Measurements from ENCODE around the gene DCST2.

DCST2 gene

GRCh38 chr1:155016231-155016831 lies 17.2 kb downstream of the DCST2 start:
- no peaks in the 10 kb centered on the region for H3K9me3 ChIP-seq (ENCODE audit: control insufficient read depth, low read length)
- no peak for DNase-seq
- peaks cover 69% of the 10 kb centered on the region for H3K4me1 ChIP-seq (ENCODE audit: control insufficient read depth, insufficient read depth, low read length, poor library complexity, severe bottlenecking)

GRCh38 chr1:155015527-155016230 lies 17.9 kb downstream of the DCST2 start:
- peak overlapping the region; percentile 77 for H3K27ac ChIP-seq (ENCODE audit: insufficient read depth, low read length, poor library complexity, severe bottlenecking)
- peaks cover 31% of the 10 kb centered on the region for H3K36me3 ChIP-seq (ENCODE audit: control insufficient read depth, insufficient read depth, low read length)

More at GRCh38 chr1:155016231-155016831, 17.2 kb downstream of the DCST2 start:
- Histone ChIP-seq H3K27ac (ENCODE audit: insufficient read depth, low read length, poor library complexity, severe bottlenecking) (peak overlapping the region; percentile 77), H3K36me3 (ENCODE audit: control insufficient read depth, insufficient read depth, low read length) (peaks cover 31% of the 10 kb centered on the region), H3K4me3 (ENCODE audit: insufficient read depth, low read depth, low read length, poor library complexity, severe bottlenecking) (peak overlapping the region; percentile 37), H3K27me3 (replicated peaks; ENCODE audit: control insufficient read depth, insufficient read depth, low read length, poor library complexity, severe bottlenecking) (no peaks in the 10 kb centered on the region)

GRCh38 chr1:155014709-155015508 lies 18.7 kb downstream of the DCST2 start:
- no peak overlapping the region for H3K4me3 ChIP-seq (ENCODE audit: insufficient read depth, low read depth, low read length, poor library complexity, severe bottlenecking)
- no peaks in the 10 kb centered on the region for H3K9me3 ChIP-seq (ENCODE audit: control insufficient read depth, low read length)
- no peak for DNase-seq
- peaks cover 82% of the 10 kb centered on the region for H3K4me1 ChIP-seq (ENCODE audit: control insufficient read depth, insufficient read depth, low read length, poor library complexity, severe bottlenecking)
- H3K36me3 ChIP-seq (ENCODE audit: control insufficient read depth, insufficient read depth, low read length) = peaks cover 31% of the 10 kb centered on the region
- H3K27me3 ChIP-seq (replicated peaks; ENCODE audit: control insufficient read depth, insufficient read depth, low read length, poor library complexity, severe bottlenecking) = no peaks in the 10 kb centered on the region
- peak overlapping the region; percentile 77 for H3K27ac ChIP-seq (ENCODE audit: insufficient read depth, low read length, poor library complexity, severe bottlenecking)

More at GRCh38 chr1:155015527-155016230, 17.9 kb downstream of the DCST2 start:
- no peak for DNase-seq
- Histone ChIP-seq H3K27me3 (replicated peaks; ENCODE audit: control insufficient read depth, insufficient read depth, low read length, poor library complexity, severe bottlenecking) (no peaks in the 10 kb centered on the region), H3K4me3 (ENCODE audit: insufficient read depth, low read depth, low read length, poor library complexity, severe bottlenecking) (peak overlapping the region; percentile 7), H3K9me3 (ENCODE audit: control insufficient read depth, low read length) (no peaks in the 10 kb centered on the region), H3K4me1 (ENCODE audit: control insufficient read depth, insufficient read depth, low read length, poor library complexity, severe bottlenecking) (peaks cover 76% of the 10 kb centered on the region)

GRCh38 chr1:155013632-155014031 lies 19.9 kb downstream of the DCST2 start:
- no peaks in the 10 kb centered on the region for H3K27me3 ChIP-seq (replicated peaks; ENCODE audit: control insufficient read depth, insufficient read depth, low read length, poor library complexity, severe bottlenecking)
- H3K27ac ChIP-seq (ENCODE audit: insufficient read depth, low read length, poor library complexity, severe bottlenecking) = peak overlapping the region; percentile 77
- DNase-seq = peak in 2 of 3 donors; percentile 39 to 46
- peak overlapping the region; percentile 56 for H3K4me3 ChIP-seq (ENCODE audit: insufficient read depth, low read depth, low read length, poor library complexity, severe bottlenecking)
- H3K9me3 ChIP-seq (ENCODE audit: control insufficient read depth, low read length) = no peaks in the 10 kb centered on the region
- H3K4me1 ChIP-seq (ENCODE audit: control insufficient read depth, insufficient read depth, low read length, poor library complexity, severe bottlenecking) = peaks cover 86% of the 10 kb centered on the region
- H3K36me3 ChIP-seq (ENCODE audit: control insufficient read depth, insufficient read depth, low read length) = peaks cover 23% of the 10 kb centered on the region

- Histone ChIP-seq H3K27ac (ENCODE audit: insufficient read depth, low read length, poor library complexity, severe bottlenecking) (peak overlapping the region; percentile 77), H3K9me3 (ENCODE audit: control insufficient read depth, low read length) (no peaks in the 10 kb centered on the region), H3K27me3 (replicated peaks; ENCODE audit: control insufficient read depth, insufficient read depth, low read length, poor library complexity, severe bottlenecking) (no peaks in the 10 kb centered on the region), H3K36me3 (ENCODE audit: control insufficient read depth, insufficient read depth, low read length) (peaks cover 20% of the 10 kb centered on the region), H3K4me3 (ENCODE audit: insufficient read depth, low read depth, low read length, poor library complexity, severe bottlenecking) (peak overlapping the region; percentile 56), H3K4me1 (ENCODE audit: control insufficient read depth, insufficient read depth, low read length, poor library complexity, severe bottlenecking) (peaks cover 89% of the 10 kb centered on the region)
- DNase-seq = no peak
Measured at GRCh38 chr1:155012776-155013602, 20.6 kb downstream of the DCST2 start.

- H3K9me3 ChIP-seq (ENCODE audit: control insufficient read depth, low read length) = no peaks in the 10 kb centered on the region
- peaks cover 20% of the 10 kb centered on the region for H3K36me3 ChIP-seq (ENCODE audit: control insufficient read depth, insufficient read depth, low read length)
- H3K27ac ChIP-seq (ENCODE audit: insufficient read depth, low read length, poor library complexity, severe bottlenecking) = peak overlapping the region; percentile 77
- no peaks in the 10 kb centered on the region for H3K27me3 ChIP-seq (replicated peaks; ENCODE audit: control insufficient read depth, insufficient read depth, low read length, poor library complexity, severe bottlenecking)
- DNase-seq = no peak
- peak overlapping the region; percentile 56 for H3K4me3 ChIP-seq (ENCODE audit: insufficient read depth, low read depth, low read length, poor library complexity, severe bottlenecking)
- H3K4me1 ChIP-seq (ENCODE audit: control insufficient read depth, insufficient read depth, low read length, poor library complexity, severe bottlenecking) = peaks cover 90% of the 10 kb centered on the region
Measured at GRCh38 chr1:155012026-155012546, 21.5 kb downstream of the DCST2 start.

GRCh38 chr1:155011437-155012025 lies 22.1 kb downstream of the DCST2 start:
- Histone ChIP-seq H3K27ac (ENCODE audit: insufficient read depth, low read length, poor library complexity, severe bottlenecking) (peak overlapping the region; percentile 77), H3K9me3 (ENCODE audit: control insufficient read depth, low read length) (no peaks in the 10 kb centered on the region), H3K4me3 (ENCODE audit: insufficient read depth, low read depth, low read length, poor library complexity, severe bottlenecking) (peak overlapping the region; percentile 56), H3K36me3 (ENCODE audit: control insufficient read depth, insufficient read depth, low read length) (peaks cover 20% of the 10 kb centered on the region), H3K4me1 (ENCODE audit: control insufficient read depth, insufficient read depth, low read length, poor library complexity, severe bottlenecking) (peaks cover 90% of the 10 kb centered on the region), H3K27me3 (replicated peaks; ENCODE audit: control insufficient read depth, insufficient read depth, low read length, poor library complexity, severe bottlenecking) (no peaks in the 10 kb centered on the region)
- no peak for DNase-seq

GRCh38 chr1:155011004-155011416 lies 22.6 kb downstream of the DCST2 start:
- Histone ChIP-seq H3K27me3 (replicated peaks; ENCODE audit: control insufficient read depth, insufficient read depth, low read length, poor library complexity, severe bottlenecking) (no peaks in the 10 kb centered on the region), H3K4me1 (ENCODE audit: control insufficient read depth, insufficient read depth, low read length, poor library complexity, severe bottlenecking) (peaks cover 90% of the 10 kb centered on the region), H3K9me3 (ENCODE audit: control insufficient read depth, low read length) (no peaks in the 10 kb centered on the region), H3K36me3 (ENCODE audit: control insufficient read depth, insufficient read depth, low read length) (peaks cover 20% of the 10 kb centered on the region), H3K27ac (ENCODE audit: insufficient read depth, low read length, poor library complexity, severe bottlenecking) (peak overlapping the region; percentile 77), H3K4me3 (ENCODE audit: insufficient read depth, low read depth, low read length, poor library complexity, severe bottlenecking) (peak overlapping the region; percentile 56)
- DNase-seq = no peak

All from effector memory CD4-positive, alpha-beta T cell (primary cell).